K562 (cell line): ENCODE data around the gene SRPK3. TPM values are rescaled to one million over a fixed set of nuclear protein-coding genes. Genes with fewer than 3 reads are reported as not detected.

Experiments
- ATAC-seq: fragments of 200-7000 bp; cut with Tn5 transposase; 3 replicates; pipeline ENCODE4 v1.9.1; 2020; ENCODE audit warnings: moderate library complexity
- Bru-seq: library from RNA; stranded (reverse); fragments of 400-500 nt; gene quantifications from one replicate; lab custom pipeline; 2021; lab: Mats Ljungman, UMichigan
- BruChase-seq, 2 experiments: library from RNA; stranded (reverse); fragments of 400-500 nt; gene quantifications; one replicate each; lab custom pipeline; 2021; lab: Mats Ljungman, UMichigan
- BruUV-seq: library from RNA; stranded (reverse); fragments of 400-500 nt; replicated peaks from 2 replicates; lab custom pipeline; 2021; lab: Mats Ljungman, UMichigan
- CTCF ChIA-PET: fragments of 300-600 bp; formaldehyde crosslinking; extraction: SDS; loops from one replicate; lab custom pipeline; 2021; ENCODE audit warnings: low intra/inter-chr PET ratio; lab: Yijun Ruan, JAX
- POLR2A ChIA-PET: fragments of 300-600, 350-650 bp; sonication (Branson Sonifier 250); formaldehyde crosslinking; extraction: SDS; loops from one replicate; lab custom pipeline; 2021; ENCODE audit warnings: antibody characterized with exemption, inconsistent platforms; lab: Yijun Ruan, JAX
- DNase-seq, 4 experiments: peaks; one replicate each; pipeline versions ENCODE4 v3.0.0 to v3.0.0-alpha.2; 2011 to 2018; ENCODE audit warnings: low spot score in 3 of 4, mixed read lengths in 3 of 4; ENCODE audit errors: extremely low read depth in 1 of 4
- FAIRE-seq: peaks from 2 replicates; lab custom pipeline; 2011; peaks lifted over from hg19 to GRCh38; lab: Jason Lieb, UNC
- H2AFZ ChIP-seq: 2 replicates; pipeline ENCODE4 v1.6.0; 2011; ENCODE audit warnings: low read depth, low read length, control low read depth, inconsistent platforms
- H3K27ac ChIP-seq: fragments of 200-600 bp; 3 replicates; pipeline ENCODE4 v1.8.0; 2011; ENCODE audit warnings: low read depth, mild to moderate bottlenecking, control low read depth, inconsistent platforms, low read length, moderate library complexity, mixed read lengths; ENCODE audit errors: extremely low read depth
- H3K27me3 ChIP-seq, 2 experiments: fragments of 300-600 bp in 1 of 2; 2 replicates in 1 of 2; 3 replicates in 1 of 2; pipeline versions ENCODE4 v1.6.0 to v1.8.0; 2011; ENCODE audit warnings: inconsistent platforms in 2 of 2, low read length in 2 of 2, mild to moderate bottlenecking in 1 of 2, mixed read lengths in 1 of 2, moderate library complexity in 1 of 2; ENCODE audit not compliant: control insufficient read depth in 2 of 2, insufficient read depth in 2 of 2
- H3K36me3 ChIP-seq: fragments of 300-600 bp; 3 replicates; pipeline ENCODE4 v1.8.0; 2011; ENCODE audit warnings: mild to moderate bottlenecking, low read length, inconsistent platforms; ENCODE audit not compliant: control insufficient read depth, insufficient read depth
- H3K4me1 ChIP-seq, 2 experiments: fragments of 200-600 bp in 1 of 2; replicated peaks in 1 of 2; 2 replicates in 1 of 2; 3 replicates in 1 of 2; pipeline versions ENCODE4 v1.5.1 to v1.8.0; 2011; ENCODE audit warnings: inconsistent platforms in 2 of 2, low read length in 2 of 2, mild to moderate bottlenecking in 1 of 2, mixed read lengths in 1 of 2, moderate library complexity in 1 of 2; ENCODE audit not compliant: control insufficient read depth in 2 of 2, insufficient read depth in 2 of 2
- H3K4me2 ChIP-seq: 2 replicates; pipeline ENCODE4 v1.6.1; 2011; ENCODE audit warnings: low read length, control low read depth, inconsistent platforms, mixed read lengths; ENCODE audit not compliant: insufficient read depth
- H3K4me3 ChIP-seq: fragments of 200-600 bp; sonication (generic), shearing (Covaris generic); 2 replicates; pipeline ENCODE4 v1.5.1; 2016; ENCODE audit warnings: control low read depth, inconsistent platforms
- H3K79me2 ChIP-seq: fragments of 200-600 bp; 3 replicates; pipeline ENCODE4 v1.8.0; 2011; ENCODE audit warnings: low read length, inconsistent platforms; ENCODE audit not compliant: control insufficient read depth, insufficient read depth
- H3K9ac ChIP-seq, 2 experiments: 2 replicates each; pipeline versions ENCODE4 v1.6.0 to v1.6.1; 2011; ENCODE audit warnings: low read depth in 2 of 2, low read length in 2 of 2, control low read depth in 1 of 2, inconsistent platforms in 1 of 2, mild to moderate bottlenecking in 1 of 2, mixed read lengths in 1 of 2; ENCODE audit not compliant: insufficient read depth in 1 of 2
- H3K9me1 ChIP-seq: one replicate; pipeline ENCODE4 v1.6.0; 2011; ENCODE audit warnings: inconsistent platforms, mild to moderate bottlenecking, low read length, moderate library complexity; ENCODE audit not compliant: control insufficient read depth, insufficient read depth
- H3K9me3 ChIP-seq: replicated peaks from 2 replicates; pipeline ENCODE4 v1.5.1; 2011; ENCODE audit warnings: low read depth, low read length, inconsistent platforms; ENCODE audit not compliant: control insufficient read depth, insufficient read depth
- H4K20me1 ChIP-seq: replicated peaks from 2 replicates; pipeline ENCODE4 v1.6.1; 2011; ENCODE audit warnings: low read length, inconsistent platforms, mixed read lengths; ENCODE audit not compliant: control insufficient read depth, insufficient read depth
- ATF1 ChIP-seq, 2 experiments: fragments of 450-650 bp in 1 of 2; IDR thresholded peaks; 2 replicates each; pipeline ENCODE4 v1.6.1; 2016; ENCODE audit warnings: missing compliant biosample characterization in 1 of 2, missing genetic modification characterization in 1 of 2
- ETV6 ChIP-seq, 3 experiments: fragments of 150-350 bp in 1 of 3; sonication (generic) in 1 of 3; formaldehyde crosslinking in 1 of 3; IDR thresholded peaks; 2 replicates each; pipeline versions ENCODE4 v1.6.1 to v1.8.0; 2014 to 2022; ENCODE audit warnings: borderline replicate concordance in 2 of 3, low read depth in 2 of 3, antibody characterized with exemption in 1 of 3, low read length in 1 of 3, mild to moderate bottlenecking in 1 of 3, missing genetic modification reagents in 1 of 3
- MYNN ChIP-seq, 2 experiments: sonication (generic); formaldehyde crosslinking in 1 of 2; IDR thresholded peaks; 2 replicates each; pipeline versions ENCODE4 v1.5.0 to v1.6.1; 2016 to 2020; ENCODE audit warnings: antibody characterized with exemption in 1 of 2, missing genetic modification reagents in 1 of 2
- SMAD1 ChIP-seq: fragments of 150-350 bp; IDR thresholded peaks from 2 replicates; pipeline ENCODE4 v1.6.1; 2014; ENCODE audit warnings: low read length, low read depth; ENCODE audit not compliant: partially characterized antibody
- WGBS: fragments of 100-300 bp; shearing (Covaris generic); methylation state at CpG from one replicate; pipeline ENCODE4 v1.1.6; 2016; ENCODE audit warnings: low coverage, mixed read lengths; ENCODE audit not compliant: insufficient coverage; ENCODE audit errors: missing lambda C conversion rate; 5-methylcytosine and 5-hydroxymethylcytosine counted together
- in situ Hi-C: fragments of 300-500 bp; cut with MboI; formaldehyde crosslinking; loops from 4 replicates; pipeline ENCODE4 v1.15.0; 2018; ENCODE audit warnings: inconsistent platforms, mixed read lengths
- intact Hi-C: fragments of 100-400 bp; cut with micrococcal nuclease; formaldehyde crosslinking; loops from 2 replicates; pipeline ENCODE4 v1.14.2; 2022
- long read RNA-seq, 3 experiments: library from polyadenylated mRNA in 2 of 3; library from RNA in 1 of 3; unstranded in 2 of 3; stranded (forward) in 1 of 3; transcript quantifications; one replicate each; pipeline ENCODE4 v2.0.0, GENCODE V29; 2019 to 2022
- polyA minus RNA-seq, 3 experiments: library from RNA; depleted of rRNA, polyadenylated mRNA; stranded (reverse); fragments of >200 nt; gene quantifications; 2 replicates each; pipeline ENCODE4 v1.2.3, GENCODE V29; 2011
- polyA plus RNA-seq, 8 experiments: library from polyadenylated mRNA; depleted of rRNA in 4 of 8; stranded (reverse) in 5 of 8; unstranded in 3 of 8; fragments of >200 nt; fragmentation: Nextera tagmentation in 2 of 8; fragmentation: Illumina TruSeq in 1 of 8; extraction: Ambion mirVana in 2 of 8; extraction: Trizol in 1 of 8; gene quantifications; 2 replicates each; pipeline versions ENCODE4 v1.2.1 to v1.2.3, GENCODE V29; 2011 to 2014; ENCODE audit warnings: inconsistent platforms in 1 of 8, missing spikeins in 1 of 8
- total RNA-seq, 7 experiments: library from RNA; depleted of rRNA in 6 of 7; stranded (reverse); fragments of >200 nt in 6 of 7; fragmentation: Illumina TruSeq in 2 of 7; extraction: Trizol in 2 of 7; gene quantifications; 2 replicates each; pipeline versions ENCODE4 v1.2.1 to v1.2.3, GENCODE V29; 2011 to 2021; ENCODE audit warnings: low replicate concordance in 1 of 7

The SRPK3 gene, protein sequence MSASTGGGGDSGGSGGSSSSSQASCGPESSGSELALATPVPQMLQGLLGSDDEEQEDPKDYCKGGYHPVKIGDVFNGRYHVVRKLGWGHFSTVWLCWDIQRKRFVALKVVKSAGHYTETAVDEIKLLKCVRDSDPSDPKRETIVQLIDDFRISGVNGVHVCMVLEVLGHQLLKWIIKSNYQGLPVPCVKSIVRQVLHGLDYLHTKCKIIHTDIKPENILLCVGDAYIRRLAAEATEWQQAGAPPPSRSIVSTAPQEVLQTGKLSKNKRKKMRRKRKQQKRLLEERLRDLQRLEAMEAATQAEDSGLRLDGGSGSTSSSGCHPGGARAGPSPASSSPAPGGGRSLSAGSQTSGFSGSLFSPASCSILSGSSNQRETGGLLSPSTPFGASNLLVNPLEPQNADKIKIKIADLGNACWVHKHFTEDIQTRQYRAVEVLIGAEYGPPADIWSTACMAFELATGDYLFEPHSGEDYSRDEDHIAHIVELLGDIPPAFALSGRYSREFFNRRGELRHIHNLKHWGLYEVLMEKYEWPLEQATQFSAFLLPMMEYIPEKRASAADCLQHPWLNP
- 0.42 TPM in 1 of 2 replicates, not detected in the other for total RNA-seq (2011; cell fraction: chromatin; rRNA removed; ENCODE audit: low replicate concordance)
- 0.17 and 0.39 TPM in 2 replicates for total RNA-seq (2011; cell fraction: nucleolus; rRNA removed)
- total RNA-seq (2011; cell fraction: nucleoplasm; rRNA removed): 0.07 TPM in 1 of 2 replicates, not detected in the other
- total RNA-seq (2014; rRNA removed): 0.09 TPM in 1 of 2 replicates, not detected in the other
- not detected in 2 replicates for total RNA-seq (2014; rRNA removed; fragmentation: Illumina TruSeq; extraction: Trizol)
- not detected in 2 replicates for total RNA-seq (2015; rRNA removed; fragmentation: Illumina TruSeq; extraction: Trizol)
- total RNA-seq (2021): 0.04 TPM in 1 of 2 replicates, not detected in the other
- polyA plus RNA-seq (2011; rRNA removed): 0.01 and 0.12 TPM in 2 replicates
- polyA plus RNA-seq (2011; cell fraction: cytosol; rRNA removed): 0.03 and 0.15 TPM in 2 replicates
- 0.07 and 0.27 TPM in 2 replicates for polyA plus RNA-seq (2011; cell fraction: nucleus; rRNA removed)
- 0.84 and 1.1 TPM in 2 replicates for polyA plus RNA-seq (2012)
- 0.03 TPM in 1 of 2 replicates, not detected in the other for polyA plus RNA-seq (2014; fragmentation: Illumina TruSeq; extraction: Trizol)
- polyA plus RNA-seq (2014; fragmentation: Nextera tagmentation; extraction: Ambion mirVana): under 1 TPM; 0.04 to 0.06 TPM
- polyA plus RNA-seq (2014; rRNA removed): 0.03 and 0.07 TPM in 2 replicates
- polyA minus RNA-seq (2011; rRNA and poly(A)+ RNA removed): not detected in 2 replicates
- not detected in 2 replicates for polyA minus RNA-seq (2011; cell fraction: cytosol; rRNA and poly(A)+ RNA removed)
- polyA minus RNA-seq (2011; cell fraction: nucleus; rRNA and poly(A)+ RNA removed): 0.11 and 0.13 TPM in 2 replicates
- Bru-seq, nascent RNA: not detected
- BruChase-seq, experiment 1, labeled RNA remaining after a 2-hour chase: not detected
- not detected for BruChase-seq, experiment 2, labeled RNA remaining after a 6-hour chase
- long read RNA-seq, experiment 1: 0 reads
- long read RNA-seq, experiment 2: 0 reads
- long read RNA-seq, experiment 3: 0 reads

DNA sequence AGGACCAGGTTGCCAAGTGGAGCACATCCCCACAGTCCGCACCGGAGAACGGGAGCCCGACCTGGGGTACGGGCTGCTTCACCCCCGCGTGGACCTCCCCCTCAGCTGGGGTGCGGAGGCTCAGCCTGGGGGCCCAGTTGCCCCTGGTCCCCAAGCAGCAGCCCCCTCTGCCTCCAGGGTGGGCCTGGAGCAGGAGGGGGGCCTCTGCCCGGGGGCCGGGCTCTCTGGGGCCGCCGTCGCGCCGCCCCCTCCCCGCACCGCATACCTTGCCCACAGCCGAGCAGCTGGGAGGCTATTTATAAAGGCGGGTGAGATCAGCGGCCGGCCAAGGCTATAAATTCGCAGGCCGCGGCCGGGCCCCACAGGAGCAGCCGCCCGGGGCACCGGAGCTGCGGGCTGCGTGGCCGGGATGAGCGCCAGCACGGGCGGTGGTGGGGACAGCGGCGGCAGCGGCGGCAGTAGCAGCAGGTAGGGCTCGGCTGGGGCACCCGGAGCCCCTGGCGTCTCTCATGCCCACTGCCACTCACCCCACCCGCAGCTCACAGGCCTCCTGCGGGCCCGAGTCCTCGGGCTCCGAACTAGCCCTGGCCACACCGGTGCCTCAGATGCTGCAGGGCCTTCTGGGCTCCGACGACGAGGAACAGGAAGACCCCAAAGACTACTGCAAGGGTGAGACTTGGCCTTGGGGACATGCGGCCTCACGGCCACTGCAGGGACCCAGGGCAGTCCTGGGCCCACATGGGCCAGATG lies at the start of gene SRPK3:
Gene SRPK3 (plus strand): TSS at position 364 of the 750 bp plus-strand sequence. CDS start 46 bp downstream, at position 410.
- CTCF ChIA-PET: no interaction called here
- peaks cover 8 to 81% of the 10 kb centered on the region in 2 experiments; a peak in 4 of 5 replicates for H3K4me1 ChIP-seq
- DNase-seq (no peak), ATAC-seq (no peak), FAIRE-seq (no peak)
- peak within 1 kb of the TSS in 1 of 2 experiments; percentile 65; a peak in 2 of 4 replicates for H3K9ac ChIP-seq
- no peak within 1 kb of the TSS for H2AFZ ChIP-seq
- H3K4me2 ChIP-seq: no peak within 1 kb of the TSS
- no TSS peak for BruUV-seq
- H4K20me1 ChIP-seq: no peaks in the 10 kb centered on the region
- H3K27me3 ChIP-seq: no peaks in the 10 kb centered on the region
- H3K27ac ChIP-seq: no peak within 1 kb of the TSS
- POLR2A ChIA-PET: no interaction called here
- 85% methylated on average over 13 of the region's 52 CpGs for WGBS
- in situ Hi-C loops (no loop called here), intact Hi-C loops (no loop called here)
- H3K9me3 ChIP-seq: no peaks in the 10 kb centered on the region
- TF ChIP-seq ETV6 (IDR thresholded peaks at IDR 0.05; ENCODE audit: borderline replicate concordance in 1 of 2, low read depth in 2 of 2, low read length in 1 of 2): no peak
- TF ChIP-seq ETV6 (CRISPR knock-in tag; IDR thresholded peaks at IDR 0.05; ENCODE audit: borderline replicate concordance): no peak
- TF ChIP-seq SMAD1: no peak
- TF ChIP-seq MYNN (IDR thresholded peaks at IDR 0.05): 0 out of 2 replicates have a peak, but pooled peaks have one; percentile 4
- no peak for TF ChIP-seq MYNN (CRISPR knock-in tag; IDR thresholded peaks at IDR 0.05)
- TF ChIP-seq ATF1 (CRISPR knock-in tag; IDR thresholded peaks at IDR 0.05): no peak
- no peak for TF ChIP-seq ATF1 (tag; IDR thresholded peaks at IDR 0.05)
- H3K36me3 ChIP-seq: peaks cover 16% of the 10 kb centered on the region; the same call in 1 of the 3 replicates
- no peak within 1 kb of the TSS for H3K4me3 ChIP-seq
- no peaks in the 10 kb centered on the region for H3K79me2 ChIP-seq
- peaks cover 6% of the 10 kb centered on the region for H3K9me1 ChIP-seq
